ENCODE measurements around the gene GIPC1.
"Not testable (repeated sequence)": the region's sequence is repeated elsewhere in the genome, so short reads cannot be mapped to it uniquely, and the experiment has no call there.

The GIPC1 gene

DNA sequence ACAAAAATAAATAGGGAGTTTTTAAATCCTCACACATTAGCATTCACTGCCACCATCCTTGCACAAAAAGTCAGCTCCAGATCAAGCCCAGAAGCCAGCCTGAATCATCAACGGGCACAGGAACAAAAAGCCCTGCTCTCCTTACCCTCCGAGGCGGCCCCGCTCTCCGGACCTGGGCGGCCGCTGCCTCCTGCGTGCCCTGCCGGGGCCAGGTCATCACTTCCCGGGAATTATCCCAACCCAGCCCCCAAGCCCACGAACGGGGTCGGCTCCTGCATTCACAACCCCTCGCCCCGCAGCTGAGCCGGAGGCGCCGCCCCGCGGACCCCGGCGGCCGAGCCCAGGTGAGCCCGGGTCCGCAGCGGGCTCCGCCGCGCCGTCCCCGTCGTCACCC is 21.5 kb upstream of the GIPC1 start:
- DNase-seq, result no peak

DNA sequence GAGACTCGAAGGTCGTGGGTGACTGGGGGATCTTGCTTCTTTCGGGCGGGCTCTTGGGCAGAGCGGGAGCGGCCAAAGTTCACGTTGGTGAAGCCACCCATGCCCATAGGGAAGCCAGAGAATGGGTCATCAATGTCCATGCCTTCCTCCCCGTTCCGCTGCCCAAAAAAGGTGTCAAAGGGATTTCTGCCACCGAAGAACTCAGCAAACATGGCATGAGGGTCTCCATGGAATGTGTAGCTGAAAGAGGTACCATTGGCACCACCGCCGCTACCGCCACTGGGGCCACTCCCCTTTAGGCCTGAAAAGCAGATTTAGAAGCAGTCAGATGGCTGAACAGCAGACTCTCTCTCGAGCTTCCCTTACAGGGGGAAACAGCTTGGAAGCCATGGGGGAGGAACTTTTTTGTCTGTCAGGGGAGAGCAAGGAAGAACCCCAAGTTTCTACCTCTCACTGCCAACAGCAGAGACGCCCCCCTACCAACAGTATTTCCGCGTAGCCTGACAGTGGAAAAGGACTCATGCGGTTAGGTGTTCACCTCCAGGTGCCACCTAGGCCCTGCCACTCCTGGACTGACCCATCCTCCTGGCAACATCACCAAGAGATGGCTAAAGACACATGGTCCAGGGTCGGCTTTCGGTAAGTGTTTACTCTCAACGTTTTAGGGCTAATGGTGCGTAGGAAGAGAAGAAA is 21.0 kb upstream of the GIPC1 start:
- DNase-seq, result no peak

DNA sequence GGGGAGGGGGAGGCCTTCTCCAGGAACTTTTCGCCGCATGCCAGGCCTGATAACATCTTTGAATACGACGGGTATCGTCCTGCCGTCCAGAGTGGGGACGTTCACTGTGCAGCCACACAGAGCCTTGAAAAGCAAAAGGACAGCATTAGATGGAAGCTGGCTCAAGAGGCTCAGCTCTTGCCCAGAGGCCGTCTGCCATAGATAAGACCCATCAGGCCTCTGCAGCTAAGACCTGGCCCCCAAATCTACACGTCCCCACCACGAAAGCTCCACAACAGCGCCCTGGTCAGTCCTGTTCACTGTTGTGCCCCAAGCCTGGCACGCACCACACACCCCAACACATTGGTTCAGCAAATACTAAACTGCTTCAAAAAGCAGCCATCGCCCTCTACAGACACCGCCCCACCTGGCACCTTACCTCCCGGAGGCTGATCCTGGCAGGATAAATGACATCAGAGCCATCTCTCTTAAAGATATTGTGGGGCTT is 20.2 kb upstream of the GIPC1 start:
- DNase-seq, result no peak

DNA sequence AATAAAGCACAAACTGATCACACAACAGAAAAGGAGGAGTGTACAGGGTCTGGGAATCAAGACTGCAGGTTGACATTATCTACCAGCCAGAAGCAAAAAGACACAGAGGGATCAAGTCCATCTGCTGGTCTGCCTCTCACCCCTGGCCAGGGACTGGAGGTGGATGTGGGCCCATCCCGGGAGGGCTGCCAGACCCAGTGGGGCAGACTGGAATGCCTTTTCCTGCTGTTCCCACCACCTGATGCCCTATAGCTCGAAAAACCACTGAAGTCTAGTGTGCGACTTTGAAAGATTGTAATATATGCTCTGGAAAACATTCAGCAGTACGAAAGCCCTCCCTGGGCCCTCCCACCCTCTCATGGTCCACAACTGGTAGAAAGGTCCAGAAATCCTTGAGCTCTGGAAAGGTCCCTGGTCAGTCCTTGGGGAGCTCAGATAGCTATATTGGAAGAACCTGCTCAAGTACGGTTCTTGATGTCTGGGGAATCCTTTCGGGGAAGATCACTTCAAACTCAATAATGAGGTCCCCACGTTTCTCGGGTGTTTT is 19.6 kb upstream of the GIPC1 start:
- DNase-seq, result no peak

GRCh38 chr19:14514215-14514863 is 18.4 kb upstream of the GIPC1 start:
- DNase-seq, result no peak

DNA sequence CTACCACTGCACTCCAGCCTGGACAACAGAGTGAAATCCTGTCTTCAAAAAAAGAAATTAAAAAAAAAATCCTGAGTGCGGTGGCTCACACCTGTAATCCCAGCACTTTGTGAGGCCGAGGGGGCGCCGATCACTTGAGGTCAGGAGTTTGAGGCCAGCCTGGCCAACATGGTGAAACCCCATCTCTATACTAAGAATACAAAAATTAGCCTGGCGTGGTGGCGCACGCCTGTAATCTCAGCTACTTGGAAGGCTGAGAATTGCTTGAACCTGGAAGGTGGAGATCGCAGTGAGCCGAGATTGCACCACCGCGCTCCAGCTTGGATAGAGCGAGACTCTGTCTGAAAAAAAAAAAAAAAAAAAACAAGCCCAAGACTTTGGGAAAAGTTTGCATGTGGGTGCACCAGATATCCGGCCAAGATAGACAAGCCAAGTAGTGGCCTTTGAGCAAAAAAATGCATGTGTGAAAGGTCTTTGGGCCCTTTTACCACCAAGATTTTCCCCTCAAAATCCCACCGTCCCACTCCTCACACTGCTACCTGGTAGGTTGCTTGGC is 16.6 kb upstream of the GIPC1 start:
- no peak for DNase-seq

DNA sequence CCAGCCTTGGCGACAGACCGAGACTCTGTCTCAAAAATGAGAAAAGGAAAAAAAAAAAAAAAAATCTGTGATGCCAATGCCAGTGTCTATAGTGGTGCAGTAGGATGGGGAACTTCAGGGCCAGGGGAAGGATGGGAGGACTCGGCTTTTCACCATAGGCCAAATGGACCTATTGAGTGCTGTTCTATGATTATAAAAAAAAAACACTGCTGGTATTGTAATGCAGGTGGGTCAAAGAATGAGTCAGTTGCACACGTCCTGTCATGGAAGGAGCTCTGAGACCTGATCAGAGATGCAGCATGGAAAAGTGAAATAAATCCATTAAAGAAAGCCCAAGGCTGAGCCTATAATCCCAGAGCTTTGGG is 15.3 kb upstream of the GIPC1 start:
- DNase-seq, result no peak

DNA sequence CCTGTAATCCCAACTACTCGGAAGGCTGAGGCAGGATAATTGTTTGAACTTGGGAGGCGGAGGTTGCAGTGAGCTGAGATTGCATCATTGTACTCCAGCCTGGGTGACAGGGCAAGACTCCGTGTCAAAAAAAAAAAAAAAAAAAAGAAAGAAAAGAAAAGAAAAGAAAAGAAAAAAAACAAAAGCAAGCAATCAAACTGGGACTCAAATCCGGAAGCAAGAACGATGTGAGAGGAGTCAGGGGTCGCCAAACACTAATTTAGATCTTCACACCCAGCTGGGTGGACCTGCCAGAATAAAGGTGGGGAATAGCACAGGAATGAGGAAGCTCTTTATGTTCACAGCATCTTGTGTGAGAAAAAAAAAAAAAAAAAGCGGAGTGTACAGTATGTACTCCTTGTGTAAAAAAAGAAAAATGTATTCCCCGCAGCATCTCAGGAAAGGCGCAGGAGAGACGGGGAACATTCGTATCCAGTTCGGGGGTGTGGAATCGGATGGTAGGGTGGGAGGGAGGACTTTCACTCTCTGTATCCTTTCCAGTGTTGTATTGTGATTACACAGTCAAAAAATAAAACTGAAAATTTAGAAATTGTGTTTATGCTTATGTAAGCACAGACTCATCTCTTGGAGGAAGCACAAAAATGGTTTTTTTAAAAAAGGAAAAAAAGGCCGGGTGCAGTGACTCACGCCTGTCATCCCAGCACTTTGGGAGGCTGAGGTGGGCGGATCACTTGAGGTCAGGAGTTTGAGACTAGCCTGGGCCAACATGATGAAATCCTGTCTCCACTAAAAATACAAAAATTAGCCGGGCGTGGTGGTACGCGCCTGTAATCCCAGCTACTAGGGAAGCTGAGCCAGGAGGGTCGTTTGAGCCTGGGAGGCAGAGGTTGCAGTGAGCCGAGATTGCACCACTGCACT is 14.6 kb upstream of the GIPC1 start:
- DNase-seq, result no peak

GRCh38 chr19:14507704-14508542 is 12.0 kb upstream of the GIPC1 start:
- DNase-seq, result no peak

DNA sequence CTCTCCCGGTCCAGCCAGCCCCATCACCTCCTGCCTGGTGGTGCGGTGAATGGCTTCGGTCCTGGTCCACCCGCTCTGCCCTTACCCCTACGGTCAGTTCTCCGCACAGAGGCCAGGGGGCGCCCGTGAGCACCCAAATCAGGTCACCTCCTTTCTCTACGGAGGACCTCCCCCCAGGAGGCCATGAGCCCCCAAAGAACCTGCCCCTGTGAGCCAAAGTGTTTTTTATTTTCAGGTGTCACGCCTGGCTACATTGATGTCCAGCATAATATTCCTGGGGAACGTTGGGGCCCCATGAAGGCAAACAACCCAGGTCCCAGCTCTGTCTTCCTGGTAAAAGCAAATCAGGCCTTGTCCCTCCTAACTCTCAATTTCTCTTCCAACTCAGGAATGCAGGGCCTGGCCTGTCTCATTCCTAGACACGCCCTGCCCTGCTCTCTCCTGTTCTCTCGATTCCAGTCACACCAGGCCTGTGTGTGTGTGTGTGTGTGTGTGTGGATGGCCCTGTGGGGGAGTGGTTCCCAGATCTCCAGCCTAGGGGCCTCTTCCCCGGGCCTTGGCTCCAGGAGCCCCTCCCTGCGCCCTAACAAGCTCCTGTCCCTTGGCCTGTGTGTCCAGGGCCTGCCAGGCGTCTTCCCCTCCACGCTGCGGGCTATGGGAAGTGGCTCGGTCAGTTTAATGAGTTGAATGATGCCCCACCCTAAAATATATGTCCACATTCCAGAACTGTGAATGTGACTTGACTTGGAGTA is 9.7 kb upstream of the GIPC1 start:
- DNase-seq, result peak; percentile 69

DNA sequence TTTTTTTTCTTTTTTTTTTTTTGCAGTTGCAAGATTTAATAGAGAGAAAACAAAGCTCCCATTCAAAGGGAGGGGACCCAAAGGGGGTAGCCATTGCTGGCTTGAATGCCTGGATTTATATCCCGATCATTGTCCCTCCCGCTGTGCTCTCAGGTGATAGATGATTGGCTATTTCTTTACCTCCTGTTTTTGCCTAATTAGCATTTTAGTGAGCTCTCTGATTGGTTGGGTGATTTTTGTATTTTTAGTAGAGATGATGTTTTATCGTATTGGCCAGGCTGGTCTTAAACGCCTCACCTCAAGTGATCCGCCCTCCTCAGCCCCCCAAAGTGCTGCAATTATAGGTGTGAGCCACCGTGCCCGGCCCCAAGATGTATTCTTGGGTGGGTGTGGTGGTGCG is 8.6 kb upstream of the GIPC1 start:
- not testable (repeated sequence) for DNase-seq

- DNase-seq, result no peak
Observed at GRCh38 chr19:14503285-14503684, 7.4 kb upstream of the GIPC1 start.

- no peak for DNase-seq
Observed at GRCh38 chr19:14502334-14503092, 6.6 kb upstream of the GIPC1 start.

DNA sequence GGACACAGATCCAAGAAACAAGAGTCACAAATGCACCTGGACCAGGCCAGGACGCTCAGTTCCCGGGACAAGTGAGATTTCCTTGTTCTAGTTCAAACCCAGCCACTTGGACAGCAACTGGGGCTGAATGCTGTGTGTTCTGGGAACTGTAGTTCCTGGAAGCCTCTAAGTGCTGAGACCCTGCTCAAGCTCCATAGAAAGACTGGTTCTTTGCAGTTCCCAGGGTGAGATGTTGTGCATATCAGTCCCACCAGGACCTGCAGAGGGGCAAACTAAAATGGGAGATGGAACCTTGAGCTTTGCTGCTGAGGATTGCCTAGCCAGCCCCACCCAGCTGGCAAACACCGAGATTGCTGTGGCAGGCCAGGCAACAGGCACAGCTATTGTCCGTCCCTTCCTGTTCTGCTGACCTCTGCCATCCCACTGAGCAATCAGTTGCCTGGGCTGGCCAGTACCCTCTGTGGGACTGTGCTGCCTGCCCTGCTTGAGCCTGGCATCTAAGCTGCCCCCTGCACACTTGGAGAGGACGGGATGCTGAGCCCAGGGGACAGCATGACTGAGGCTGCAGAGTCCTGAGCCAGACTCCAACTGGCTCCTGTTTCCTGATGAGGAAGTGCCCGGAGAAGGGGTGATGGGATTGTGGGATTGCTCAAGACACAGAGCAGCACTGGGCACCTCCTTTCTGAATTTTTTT is 1.4 kb upstream of the GIPC1 start:
- DNase-seq, result no peak

DNA sequence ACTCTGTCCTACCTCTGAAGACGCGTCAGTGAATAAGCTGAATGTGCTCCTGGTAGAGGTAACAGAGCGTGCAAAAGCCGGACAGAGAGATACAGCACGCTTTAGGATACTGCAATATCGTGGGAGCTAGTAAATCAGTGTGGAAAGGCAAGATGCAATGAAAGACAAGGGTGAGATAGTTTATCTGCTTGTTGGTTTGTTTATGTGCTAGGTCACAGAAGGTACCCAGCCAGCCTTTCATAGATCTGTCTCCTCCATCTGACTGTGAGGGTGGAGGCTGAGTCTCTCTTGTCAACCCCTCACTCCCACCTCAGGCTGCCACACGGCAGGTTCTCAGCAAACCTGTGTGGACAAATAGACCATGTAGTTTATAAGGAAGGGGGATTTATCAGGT is 904 bp upstream of the GIPC1 start:
- DNase-seq, result no peak

DNA sequence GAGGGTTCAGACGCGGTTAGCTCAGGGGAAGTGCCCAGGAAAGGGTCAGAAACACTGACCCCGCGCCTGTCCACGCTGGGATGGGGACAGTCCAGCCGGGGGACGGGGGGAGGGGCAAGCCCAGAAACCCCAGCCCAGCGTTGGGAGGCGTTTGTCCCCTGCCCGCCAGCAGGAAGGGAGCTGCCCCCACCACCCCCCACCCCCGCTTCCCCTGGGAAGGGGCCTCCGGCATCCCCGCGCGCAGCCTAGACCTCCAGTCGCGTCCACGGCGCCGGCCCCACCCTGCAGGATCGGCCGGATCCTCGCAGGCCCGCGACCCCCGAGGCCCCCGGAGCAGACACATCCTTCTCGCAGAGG is 277 bp downstream of the GIPC1 start:
- DNase-seq, result no peak

- DNase-seq, result no peak
Observed at GRCh38 chr19:14494910-14495671, 836 bp downstream of the GIPC1 start.

- no peak for DNase-seq
Observed at GRCh38 chr19:14494411-14494810, 1.5 kb downstream of the GIPC1 start.

DNA sequence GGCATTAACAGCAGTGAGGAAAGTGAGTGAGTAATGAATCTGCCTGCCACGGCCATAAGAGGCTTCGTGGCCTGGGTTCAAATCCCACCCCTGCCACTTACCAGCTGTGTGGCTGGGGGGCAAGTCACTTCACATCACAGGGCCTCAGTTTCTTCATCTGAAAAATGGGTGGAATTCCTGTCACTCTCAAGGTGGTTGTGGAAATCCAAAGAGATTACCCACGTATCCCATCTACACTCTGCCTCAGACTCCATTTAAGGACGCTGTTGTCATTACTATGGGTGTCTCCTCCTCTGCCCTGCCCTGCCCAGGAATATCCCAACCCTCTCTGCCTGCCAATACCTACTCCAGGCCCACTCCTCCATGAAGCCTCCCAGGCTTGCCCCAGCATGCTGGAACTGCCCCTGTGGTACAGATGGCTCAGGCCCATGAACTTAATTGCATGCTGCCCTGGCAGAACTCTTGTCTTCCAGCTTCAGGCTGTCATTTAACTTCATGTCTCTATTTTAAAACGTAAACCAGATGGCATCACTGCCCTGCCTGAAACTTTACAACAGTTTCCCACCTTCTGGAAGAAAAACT is 3.1 kb downstream of the GIPC1 start:
- DNase-seq, result no peak

Measured in stimulated activated CD4-positive, alpha-beta T cell treated with anti-CD3 and anti-CD28 coated beads, Interleukin-12 subunit alpha, Interleukin-12 subunit beta, amount 100 ng/mL, for 4 hours (primary cell).